ENCODE results near the gene ZNF316.
"Not testable (repeated sequence)": the region's sequence is repeated elsewhere in the genome, so short reads cannot be mapped to it uniquely, and the experiment has no call there.

ZNF316 gene

GRCh38 chr7:6621195-6622133 lies 15.7 kb upstream of the ZNF316 start:
- no peak for DNase-seq (ENCODE audit: low read depth in 2 of 2)

GRCh38 chr7:6622134-6622710 lies 14.9 kb upstream of the ZNF316 start:
- DNase-seq (ENCODE audit: low read depth in 2 of 2), result no peak

- no peak for DNase-seq (ENCODE audit: low read depth in 2 of 2)
Observed at GRCh38 chr7:6623589-6624245, 13.4 kb upstream of the ZNF316 start.

- no peak for DNase-seq (ENCODE audit: low read depth in 2 of 2)
Observed at GRCh38 chr7:6624246-6624611, 12.9 kb upstream of the ZNF316 start.

- no peak for DNase-seq (ENCODE audit: low read depth in 2 of 2)
Observed at GRCh38 chr7:6628045-6628444, 9.1 kb upstream of the ZNF316 start.

- no peak for DNase-seq (ENCODE audit: low read depth in 2 of 2)
Observed at GRCh38 chr7:6630007-6630849, 6.9 kb upstream of the ZNF316 start.

- DNase-seq (ENCODE audit: low read depth in 2 of 2), result no peak
Observed at GRCh38 chr7:6631605-6632004, 5.5 kb upstream of the ZNF316 start.

GRCh38 chr7:6634021-6634420 lies 3.1 kb upstream of the ZNF316 start:
- DNase-seq (ENCODE audit: low read depth in 2 of 2), result no peak

- DNase-seq (ENCODE audit: low read depth in 2 of 2), result not testable (repeated sequence)
Observed at GRCh38 chr7:6634971-6635370, 2.1 kb upstream of the ZNF316 start.

- DNase-seq (ENCODE audit: low read depth in 2 of 2), result no peak
Observed at GRCh38 chr7:6637544-6638229, 569 bp downstream of the ZNF316 start.

- DNase-seq (ENCODE audit: low read depth in 2 of 2), result no peak
Observed at GRCh38 chr7:6639032-6639431, 1.9 kb downstream of the ZNF316 start.

GRCh38 chr7:6639627-6640026 lies 2.5 kb downstream of the ZNF316 start:
- DNase-seq (ENCODE audit: low read depth in 2 of 2), result no peak

GRCh38 chr7:6640246-6640721 lies 3.2 kb downstream of the ZNF316 start:
- no peak for DNase-seq (ENCODE audit: low read depth in 2 of 2)

GRCh38 chr7:6641305-6642035 lies 4.4 kb downstream of the ZNF316 start:
- no peak for DNase-seq (ENCODE audit: low read depth in 2 of 2)

GRCh38 chr7:6642239-6642839 lies 5.2 kb downstream of the ZNF316 start:
- no peak for DNase-seq (ENCODE audit: low read depth in 2 of 2)

- DNase-seq (ENCODE audit: low read depth in 2 of 2), result no peak
Observed at GRCh38 chr7:6642861-6643640, 5.9 kb downstream of the ZNF316 start.

- no peak for DNase-seq (ENCODE audit: low read depth in 2 of 2)
Observed at GRCh38 chr7:6643915-6644625, 7.0 kb downstream of the ZNF316 start.

GRCh38 chr7:6644728-6645127 lies 7.6 kb downstream of the ZNF316 start:
- DNase-seq (ENCODE audit: low read depth in 2 of 2), result no peak

- no peak for DNase-seq (ENCODE audit: low read depth in 2 of 2)
Observed at GRCh38 chr7:6646465-6646864, 9.3 kb downstream of the ZNF316 start.

Data from fibroblast of skin of left biceps (primary cell).